Spleen (tissue), 11 donors: Measurements from ENCODE around the gene MR1. TPM values are rescaled to one million over a fixed set of nuclear protein-coding genes. Genes with fewer than 3 reads are reported as not detected.

Experiments used
- DNase-seq: peaks from one replicate; pipeline ENCODE4 v3.0.0-alpha.2; 2020
- H3K27ac ChIP-seq, 8 donors: fragments of 200-600 bp; sonication (generic) in 7 of 8; 1 replicate in 4 of 8; 2 replicates in 4 of 8; pipeline versions ENCODE4 v1.5.0 to v1.8.0; 2016 to 2021; ENCODE audit warnings: inconsistent platforms in 4 of 8, mild to moderate bottlenecking in 4 of 8, moderate library complexity in 1 of 8
- H3K27me3 ChIP-seq, 7 donors: fragments of 200-600 bp; sonication (generic) in 6 of 7; replicated peaks in 1 of 7; 1 replicate in 4 of 7; 2 replicates in 3 of 7; pipeline versions ENCODE4 v1.5.0 to v1.8.0; 2016 to 2021; ENCODE audit warnings: inconsistent platforms in 3 of 7, mild to moderate bottlenecking in 1 of 7
- H3K36me3 ChIP-seq, 6 donors: fragments of 200-600 bp; sonication (generic) in 5 of 6; 1 replicate in 4 of 6; 2 replicates in 2 of 6; pipeline versions ENCODE4 v1.5.0 to v1.8.0; 2016 to 2021; ENCODE audit warnings: inconsistent platforms in 2 of 6
- H3K4me1 ChIP-seq, 6 donors: fragments of 200-600 bp; sonication (generic) in 5 of 6; 1 replicate in 3 of 6; 2 replicates in 3 of 6; pipeline versions ENCODE4 v1.5.0 to v1.8.0; 2016 to 2021; ENCODE audit warnings: inconsistent platforms in 3 of 6
- H3K4me3 ChIP-seq, 8 donors: fragments of 200-600 bp; sonication (generic) in 7 of 8; 1 replicate in 4 of 8; 2 replicates in 4 of 8; pipeline versions ENCODE4 v1.5.0 to v1.8.0; 2016 to 2021; ENCODE audit warnings: inconsistent platforms in 4 of 8, mild to moderate bottlenecking in 4 of 8, moderate library complexity in 2 of 8
- H3K9me3 ChIP-seq, 8 donors: fragments of 200-600 bp; sonication (generic) in 7 of 8; 1 replicate in 4 of 8; 2 replicates in 4 of 8; pipeline versions ENCODE4 v1.5.0 to v1.8.0; 2016 to 2021; ENCODE audit warnings: inconsistent platforms in 4 of 8
- CTCF ChIP-seq, 11 experiments: fragments of 200-600 bp in 7 of 11; fragments of 450-650 bp in 4 of 11; sonication (generic) in 4 of 11; IDR thresholded peaks in 8 of 11; conservative IDR thresholded peaks in 3 of 11; 1 replicate in 7 of 11; 2 replicates in 4 of 11; pipeline versions ENCODE4 v1.4.0 to v1.8.0; 2016 to 2021; ENCODE audit warnings: antibody characterized with exemption in 11 of 11, inconsistent platforms in 4 of 11, mild to moderate bottlenecking in 1 of 11
- POLR2A ChIP-seq, 3 donors: fragments of 450-650 bp; IDR thresholded peaks; one replicate each; pipeline ENCODE4 v1.5.1; 2017; ENCODE audit warnings: antibody characterized with exemption in 3 of 3, mild to moderate bottlenecking in 1 of 3
- POLR2AphosphoS5 ChIP-seq, 3 donors: sonication (generic); formaldehyde crosslinking; IDR thresholded peaks; one replicate each; pipeline ENCODE4 v1.5.1; 2017; ENCODE audit warnings: antibody characterized with exemption in 3 of 3
- WGBS, 5 donors: extraction: QIAGEN DNeasy Blood & Tissue Kit in 3 of 5; methylation state at CpG; one replicate each; pipeline versions ENCODE4 v1.1.5 to v1.1.7; 2013 to 2018; 5-methylcytosine and 5-hydroxymethylcytosine counted together
- intact Hi-C: fragments of 100-400 bp; cut with DNase I; formaldehyde crosslinking; loops from one replicate; pipeline ENCODE4 v1.15.0; 2023; ENCODE audit warnings: low total_unique reads
- polyA plus RNA-seq, 3 donors: library from polyadenylated mRNA; stranded (reverse); fragments of 200-250 nt; gene quantifications; one replicate each; pipeline ENCODE4 v1.2.1, GENCODE V29; 2013
- total RNA-seq, 7 donors: library from RNA; depleted of rRNA in 3 of 7; stranded (reverse); fragments of >200 nt in 3 of 7; fragmentation: NEBNext Ultra II Directional in 4 of 7; extraction: Animal tissue kit (Norgen Biotek cat#: 25700) in 4 of 7; gene quantifications; one replicate each; pipeline versions ENCODE4 v1.1.0 to v1.2.1, GENCODE V29; 2016 to 2021
- donor health status: healthy with polysubstance abuse.
- donor health status: DM: no; HTN: no; CAD: no; lungs with moderate emphysema.
- donor health status: DM: no; HTN: no; CAD: no.
- donor health status: Bipolar disorder and iron deficiency.
- donor health status: healthy.
- donor health status: DM: no; HTN: no; CAD: no.
- donor health status: DM: yes; HTN: yes; CAD: no.

MR1 gene
- total and polyA plus RNA-seq, 10 donors = 4.9 to 35.6 (median 24.0) TPM

- H3K36me3 ChIP-seq = peaks cover 0 to 7% (median 0%) of the 10 kb centered on the region in 6 donors
- H3K27me3 ChIP-seq = no peaks in the 10 kb centered on the region
- H3K4me1 ChIP-seq = peaks cover 4 to 91% (median 67%) of the 10 kb centered on the region in 6 donors
- intact Hi-C loops = no loop called here
- TF ChIP-seq POLR2A (IDR thresholded peaks at IDR 0.05) = no peak
- TF ChIP-seq CTCF (IDR thresholded peaks at IDR 0.05 in 8 of 11, conservative IDR thresholded peaks at IDR 0.05 in 3 of 11) = no peak
- TF ChIP-seq POLR2AphosphoS5 (IDR thresholded peaks at IDR 0.05) = no peak
- H3K27ac ChIP-seq = peak overlapping the region in 6 of 8 donors; percentile 29 to 83 (median 62)
- no peaks in the 10 kb centered on the region for H3K9me3 ChIP-seq
- no peak overlapping the region for H3K4me3 ChIP-seq
- 32 to 47% (median 38%) methylated on average over 2 of the region's 2 CpGs for WGBS, 5 donors
- DNase-seq = no peak
These were observed 19.1 kb upstream of the MR1 start for GRCh38 chr1:181014477-181015250.

GRCh38 chr1:181015251-181015615, 18.6 kb upstream of the MR1 start:
- Histone ChIP-seq H3K27ac (peak overlapping the region in 6 of 8 donors; percentile 29 to 83 (median 62)), H3K4me1 (peaks cover 4 to 91% (median 71%) of the 10 kb centered on the region in 6 donors), H3K27me3 (no peaks in the 10 kb centered on the region), H3K36me3 (peaks cover 0 to 7% (median 0%) of the 10 kb centered on the region in 6 donors), H3K4me3 (no peak overlapping the region), H3K9me3 (no peaks in the 10 kb centered on the region)
- TF ChIP-seq POLR2AphosphoS5 (IDR thresholded peaks at IDR 0.05) (no peak), POLR2A (IDR thresholded peaks at IDR 0.05) (no peak), CTCF (IDR thresholded peaks at IDR 0.05 in 8 of 11, conservative IDR thresholded peaks at IDR 0.05 in 3 of 11) (no peak)
- intact Hi-C loops = no loop called here
- no peak for DNase-seq

- intact Hi-C loops = no loop called here
- TF ChIP-seq POLR2A (IDR thresholded peaks at IDR 0.05) (no peak), POLR2AphosphoS5 (IDR thresholded peaks at IDR 0.05) (no peak), CTCF (IDR thresholded peaks at IDR 0.05 in 8 of 11, conservative IDR thresholded peaks at IDR 0.05 in 3 of 11) (no peak)
- no peaks in the 10 kb centered on the region for H3K9me3 ChIP-seq
- no peak overlapping the region for H3K4me3 ChIP-seq
- no peak for DNase-seq
- peaks cover 15 to 91% (median 78%) of the 10 kb centered on the region in 6 donors for H3K4me1 ChIP-seq
- H3K27ac ChIP-seq = no peak overlapping the region
- H3K36me3 ChIP-seq = peaks cover 0 to 7% (median 0%) of the 10 kb centered on the region in 6 donors
- WGBS, 5 donors = 93 to 97% (median 95%) methylated on average over 8 of the region's 8 CpGs
- no peaks in the 10 kb centered on the region for H3K27me3 ChIP-seq
These were observed 17.2 kb upstream of the MR1 start for GRCh38 chr1:181016563-181016962.

- DNase-seq = no peak
- intact Hi-C loops = no loop called here
- H3K4me3 ChIP-seq = no peak overlapping the region
- 29 to 80% (median 52%) methylated on average over 1 of the region's 1 CpG for WGBS, 5 donors
- TF ChIP-seq POLR2AphosphoS5 (IDR thresholded peaks at IDR 0.05) (no peak), CTCF (IDR thresholded peaks at IDR 0.05 in 8 of 11, conservative IDR thresholded peaks at IDR 0.05 in 3 of 11) (no peak), POLR2A (IDR thresholded peaks at IDR 0.05) (no peak)
- peaks cover 17 to 78% (median 66%) of the 10 kb centered on the region in 6 donors for H3K4me1 ChIP-seq
- no peaks in the 10 kb centered on the region for H3K9me3 ChIP-seq
- peaks cover 0 to 4% (median 0%) of the 10 kb centered on the region in 7 donors for H3K27me3 ChIP-seq
- H3K36me3 ChIP-seq = peaks cover 0 to 7% (median 0%) of the 10 kb centered on the region in 6 donors
- H3K27ac ChIP-seq = peak overlapping the region in 1 of 8 donors; percentile 31
These were observed 14.7 kb upstream of the MR1 start for GRCh38 chr1:181018901-181019681.
